ENCODE results near the gene FNDC1. TPM values are rescaled to one million over a fixed set of nuclear protein-coding genes. Genes with fewer than 3 reads are reported as not detected.
"Not testable (repeated sequence)": the region's sequence is repeated elsewhere in the genome, so short reads cannot be mapped to it uniquely, and the experiment has no call there.

Gene FNDC1
- polyA plus RNA-seq, 3 donors, result 6.4 to 11.0 (median 8.8) TPM

GRCh38 chr6:159238920-159239558 is 69.8 kb downstream of the FNDC1 start:
- no peak for DNase-seq (ENCODE audit: extremely low read depth in 1 of 11, low read depth in 9 of 11, low spot score in 4 of 11)

GRCh38 chr6:159249128-159249527 is 79.9 kb downstream of the FNDC1 start:
- DNase-seq (ENCODE audit: extremely low read depth in 1 of 11, low read depth in 9 of 11, low spot score in 4 of 11), result no peak

GRCh38 chr6:159249752-159250151 is 80.6 kb downstream of the FNDC1 start:
- no peak for DNase-seq (ENCODE audit: extremely low read depth in 1 of 11, low read depth in 9 of 11, low spot score in 4 of 11)

GRCh38 chr6:159250633-159251032 is 81.4 kb downstream of the FNDC1 start:
- no peak for DNase-seq (ENCODE audit: extremely low read depth in 1 of 11, low read depth in 9 of 11, low spot score in 4 of 11)

GRCh38 chr6:159252955-159253508 is 83.8 kb downstream of the FNDC1 start:
- peak in 1 of 11 donors; percentile 23 for DNase-seq (ENCODE audit: extremely low read depth in 1 of 11, low read depth in 9 of 11, low spot score in 4 of 11)

- no peak for DNase-seq (ENCODE audit: extremely low read depth in 1 of 11, low read depth in 9 of 11, low spot score in 4 of 11)
Observed at GRCh38 chr6:159254186-159254585, 85.0 kb downstream of the FNDC1 start.

- DNase-seq (ENCODE audit: extremely low read depth in 1 of 11, low read depth in 9 of 11, low spot score in 4 of 11), result no peak
Observed at GRCh38 chr6:159255434-159255951, 86.3 kb downstream of the FNDC1 start.

- no peak for DNase-seq (ENCODE audit: extremely low read depth in 1 of 11, low read depth in 9 of 11, low spot score in 4 of 11)
Observed at GRCh38 chr6:159256128-159256527, 86.9 kb downstream of the FNDC1 start.

- DNase-seq (ENCODE audit: extremely low read depth in 1 of 11, low read depth in 9 of 11, low spot score in 4 of 11), result no peak
Observed at GRCh38 chr6:159257846-159258245, 88.6 kb downstream of the FNDC1 start.

- DNase-seq (ENCODE audit: extremely low read depth in 1 of 11, low read depth in 9 of 11, low spot score in 4 of 11), result no peak
Observed at GRCh38 chr6:159259441-159260125, 90.4 kb downstream of the FNDC1 start.

GRCh38 chr6:159260208-159260607 is 91.0 kb downstream of the FNDC1 start:
- no peak for DNase-seq (ENCODE audit: extremely low read depth in 1 of 11, low read depth in 9 of 11, low spot score in 4 of 11)

GRCh38 chr6:159261995-159262394 is 92.8 kb downstream of the FNDC1 start:
- DNase-seq (ENCODE audit: extremely low read depth in 1 of 11, low read depth in 9 of 11, low spot score in 4 of 11), result no peak

- DNase-seq (ENCODE audit: extremely low read depth in 1 of 11, low read depth in 9 of 11, low spot score in 4 of 11), result no peak
Observed at GRCh38 chr6:159262586-159262985, 93.4 kb downstream of the FNDC1 start.

GRCh38 chr6:159267165-159267564 is 98.0 kb downstream of the FNDC1 start:
- DNase-seq (ENCODE audit: extremely low read depth in 1 of 11, low read depth in 9 of 11, low spot score in 4 of 11), result peak in 6 of 11 donors; percentile 15 to 38 (median 31)

GRCh38 chr6:159268511-159268910 is 99.3 kb downstream of the FNDC1 start:
- no peak for DNase-seq (ENCODE audit: extremely low read depth in 1 of 11, low read depth in 9 of 11, low spot score in 4 of 11)

- no peak for DNase-seq (ENCODE audit: extremely low read depth in 1 of 11, low read depth in 9 of 11, low spot score in 4 of 11)
Observed at GRCh38 chr6:159271257-159271656, 102.1 kb downstream of the FNDC1 start.

GRCh38 chr6:159278626-159279025 is 109.4 kb downstream of the FNDC1 start:
- no peak for DNase-seq (ENCODE audit: extremely low read depth in 1 of 11, low read depth in 9 of 11, low spot score in 4 of 11)

GRCh38 chr6:159279790-159280277 is 110.6 kb downstream of the FNDC1 start:
- no peak for DNase-seq (ENCODE audit: extremely low read depth in 1 of 11, low read depth in 9 of 11, low spot score in 4 of 11)

- no peak for DNase-seq (ENCODE audit: extremely low read depth in 1 of 11, low read depth in 9 of 11, low spot score in 4 of 11)
Observed at GRCh38 chr6:159282421-159282820, 113.2 kb downstream of the FNDC1 start.

- DNase-seq (ENCODE audit: extremely low read depth in 1 of 11, low read depth in 9 of 11, low spot score in 4 of 11), result not testable (repeated sequence)
Observed at GRCh38 chr6:159284661-159285060, 115.5 kb downstream of the FNDC1 start.
